ENCODE results near the gene ARMC2.

ARMC2 gene

DNA sequence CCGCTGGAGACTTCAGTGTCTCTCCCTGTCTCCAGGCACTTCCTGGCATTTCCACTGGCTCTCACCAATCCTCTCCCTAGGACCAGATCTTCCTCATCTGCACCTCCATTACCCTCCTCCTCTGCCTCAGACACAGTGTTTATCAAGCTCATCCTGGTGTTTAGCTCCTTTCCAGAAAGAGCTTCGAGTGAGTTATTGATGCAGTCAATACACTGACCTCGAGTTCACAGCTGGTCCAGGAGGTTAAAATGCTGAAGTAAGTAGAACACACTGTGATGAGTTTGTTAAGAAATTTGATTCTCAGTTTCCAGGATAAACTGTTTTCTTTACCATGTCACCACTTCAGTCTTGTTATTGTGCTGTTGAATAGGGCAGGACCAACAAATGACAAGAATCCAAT, 42.1 kb upstream of the ARMC2 start:
- TF ChIP-seq EZH2phosphoT487 (IDR thresholded peaks at IDR 0.05; ENCODE audit: borderline replicate concordance), result no peak
- TF ChIP-seq, protein P1, sequence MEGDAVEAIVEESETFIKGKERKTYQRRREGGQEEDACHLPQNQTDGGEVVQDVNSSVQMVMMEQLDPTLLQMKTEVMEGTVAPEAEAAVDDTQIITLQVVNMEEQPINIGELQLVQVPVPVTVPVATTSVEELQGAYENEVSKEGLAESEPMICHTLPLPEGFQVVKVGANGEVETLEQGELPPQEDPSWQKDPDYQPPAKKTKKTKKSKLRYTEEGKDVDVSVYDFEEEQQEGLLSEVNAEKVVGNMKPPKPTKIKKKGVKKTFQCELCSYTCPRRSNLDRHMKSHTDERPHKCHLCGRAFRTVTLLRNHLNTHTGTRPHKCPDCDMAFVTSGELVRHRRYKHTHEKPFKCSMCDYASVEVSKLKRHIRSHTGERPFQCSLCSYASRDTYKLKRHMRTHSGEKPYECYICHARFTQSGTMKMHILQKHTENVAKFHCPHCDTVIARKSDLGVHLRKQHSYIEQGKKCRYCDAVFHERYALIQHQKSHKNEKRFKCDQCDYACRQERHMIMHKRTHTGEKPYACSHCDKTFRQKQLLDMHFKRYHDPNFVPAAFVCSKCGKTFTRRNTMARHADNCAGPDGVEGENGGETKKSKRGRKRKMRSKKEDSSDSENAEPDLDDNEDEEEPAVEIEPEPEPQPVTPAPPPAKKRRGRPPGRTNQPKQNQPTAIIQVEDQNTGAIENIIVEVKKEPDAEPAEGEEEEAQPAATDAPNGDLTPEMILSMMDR (conservative IDR thresholded peaks at IDR 0.05; ENCODE audit: low read length), result no peak
- H3F3A ChIP-seq (ENCODE audit: low read depth), result no peaks in the 10 kb centered on the region
- H2AFZ ChIP-seq (ENCODE audit: low read length), result peak overlapping the region; percentile 13; the same call in 1 of the 2 replicates

DNA sequence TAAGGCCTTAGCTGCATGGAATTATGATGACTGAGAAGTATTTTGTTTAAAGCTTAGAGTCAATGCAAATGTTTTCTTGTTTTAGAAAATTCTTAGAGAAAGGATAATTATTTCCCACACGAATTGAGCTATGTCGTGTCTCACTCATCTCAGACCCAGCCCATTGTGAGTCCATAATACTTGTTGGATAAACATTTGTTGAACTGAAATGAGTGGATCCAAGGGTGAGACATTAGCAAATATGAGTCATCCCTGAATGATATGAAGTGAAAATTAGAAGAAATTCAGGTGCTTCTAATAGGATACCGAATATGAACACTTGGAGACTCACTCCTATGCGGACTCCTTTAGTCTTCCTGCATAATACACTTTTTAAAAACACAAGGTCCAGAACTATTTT, 41.6 kb upstream of the ARMC2 start:
- H3K4me2 ChIP-seq (ENCODE audit: low read depth, low read length, poor library complexity, severe bottlenecking), result no peak overlapping the region
- H3F3A ChIP-seq (ENCODE audit: low read depth), result no peaks in the 10 kb centered on the region
- peaks cover 3% of the 10 kb centered on the region for H3K4me1 ChIP-seq (ENCODE audit: insufficient read depth, low read length, poor library complexity, severe bottlenecking)
- no peak for TF ChIP-seq EZH2phosphoT487 (IDR thresholded peaks at IDR 0.05; ENCODE audit: borderline replicate concordance)
- H4K20me1 ChIP-seq (ENCODE audit: insufficient read depth, low read length, poor library complexity, severe bottlenecking), result no peaks in the 10 kb centered on the region
- no peaks in the 10 kb centered on the region for H3K27me3 ChIP-seq (ENCODE audit: insufficient read depth, low read length, poor library complexity, severe bottlenecking)
- H3K4me3 ChIP-seq (ENCODE audit: low read length, poor library complexity, severe bottlenecking), result no peak overlapping the region
- H3K9me3 ChIP-seq (ENCODE audit: insufficient read depth, low read depth, low read length), result no peaks in the 10 kb centered on the region
- H2AFZ ChIP-seq (ENCODE audit: low read length), result no peak overlapping the region
- no peaks in the 10 kb centered on the region for H3K9me2 ChIP-seq (replicated peaks; ENCODE audit: low read depth, low read length)
- no peaks in the 10 kb centered on the region for H3K79me2 ChIP-seq (ENCODE audit: insufficient read depth, low read length)
- H3K36me3 ChIP-seq (ENCODE audit: insufficient read depth, low read length), result no peaks in the 10 kb centered on the region
- no peak overlapping the region for H3K9ac ChIP-seq (ENCODE audit: low read depth, low read length, poor library complexity, severe bottlenecking)

More for the DNA sequence above, 42.1 kb upstream of the ARMC2 start:
- Histone ChIP-seq H3K9me2 (replicated peaks; ENCODE audit: low read depth, low read length) (no peaks in the 10 kb centered on the region), H4K20me1 (ENCODE audit: insufficient read depth, low read length, poor library complexity, severe bottlenecking) (no peaks in the 10 kb centered on the region), H3K4me2 (ENCODE audit: low read depth, low read length, poor library complexity, severe bottlenecking) (no peak overlapping the region), H3K9ac (ENCODE audit: low read depth, low read length, poor library complexity, severe bottlenecking) (no peak overlapping the region), H3K27me3 (ENCODE audit: insufficient read depth, low read length, poor library complexity, severe bottlenecking) (no peaks in the 10 kb centered on the region), H3K4me3 (ENCODE audit: low read length, poor library complexity, severe bottlenecking) (no peak overlapping the region), H3K79me2 (ENCODE audit: insufficient read depth, low read length) (no peaks in the 10 kb centered on the region), H3K4me1 (ENCODE audit: insufficient read depth, low read length, poor library complexity, severe bottlenecking) (peaks cover 8% of the 10 kb centered on the region), H3K9me3 (ENCODE audit: insufficient read depth, low read depth, low read length) (no peaks in the 10 kb centered on the region), H3K36me3 (ENCODE audit: insufficient read depth, low read length) (no peaks in the 10 kb centered on the region)

DNA sequence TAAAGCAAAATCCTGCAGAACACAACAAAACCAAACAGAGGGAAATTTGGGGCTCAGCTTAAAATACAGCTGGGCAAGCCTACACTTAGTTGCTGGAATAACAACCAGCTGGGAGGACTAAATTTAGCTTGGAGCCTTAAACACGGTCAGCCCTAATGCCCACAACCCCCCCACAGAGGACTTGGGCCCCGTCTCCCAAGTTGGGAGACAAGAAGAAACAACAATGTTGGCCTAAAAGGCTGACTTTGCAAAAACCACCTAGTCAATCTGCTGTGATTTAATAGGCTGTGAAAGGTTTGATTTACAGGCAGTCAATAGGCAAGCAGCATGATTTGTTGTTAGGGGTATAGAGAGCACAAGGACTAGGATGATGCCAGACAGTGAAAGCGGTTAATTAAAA, 40.3 kb upstream of the ARMC2 start:
- TF ChIP-seq, protein P1 (conservative IDR thresholded peaks at IDR 0.05; ENCODE audit: low read length), result no peak
- TF ChIP-seq EZH2phosphoT487 (IDR thresholded peaks at IDR 0.05; ENCODE audit: borderline replicate concordance), result no peak

DNA sequence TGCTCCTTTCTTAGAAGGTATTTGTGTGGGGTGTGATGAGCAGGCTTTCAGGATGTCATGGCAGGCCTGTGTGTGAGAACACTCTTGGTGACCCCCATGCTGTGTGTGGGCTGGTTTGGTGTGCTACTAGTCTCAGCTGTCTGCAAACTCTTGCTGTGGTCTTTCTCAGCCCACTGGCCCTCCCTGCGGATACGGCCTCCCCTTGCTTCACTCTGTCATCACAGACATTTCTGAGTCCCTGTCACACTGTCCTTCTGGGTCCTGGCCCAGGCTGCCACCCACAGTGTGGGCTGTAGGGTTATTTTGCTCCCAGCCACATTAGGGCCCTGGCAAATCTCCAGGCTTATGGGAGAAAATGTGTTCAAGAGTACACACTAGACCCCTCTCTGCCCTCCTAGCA, 39.0 kb upstream of the ARMC2 start:
- no peaks in the 10 kb centered on the region for H3K9me2 ChIP-seq (replicated peaks; ENCODE audit: low read depth, low read length)
- no peak overlapping the region for H3K4me3 ChIP-seq (ENCODE audit: low read length, poor library complexity, severe bottlenecking)
- H2AFZ ChIP-seq (ENCODE audit: low read length), result 0 out of 2 replicates have a peak overlapping the region, but pooled peaks have one; percentile 35
- H3K9ac ChIP-seq (ENCODE audit: low read depth, low read length, poor library complexity, severe bottlenecking), result no peak overlapping the region
- H3F3A ChIP-seq (ENCODE audit: low read depth), result no peaks in the 10 kb centered on the region
- no peak overlapping the region for H3K4me2 ChIP-seq (ENCODE audit: low read depth, low read length, poor library complexity, severe bottlenecking)
- H3K4me1 ChIP-seq (ENCODE audit: insufficient read depth, low read length, poor library complexity, severe bottlenecking), result no peaks in the 10 kb centered on the region
- no peaks in the 10 kb centered on the region for H3K36me3 ChIP-seq (ENCODE audit: insufficient read depth, low read length)
- no peaks in the 10 kb centered on the region for H3K79me2 ChIP-seq (ENCODE audit: insufficient read depth, low read length)
- H4K20me1 ChIP-seq (ENCODE audit: insufficient read depth, low read length, poor library complexity, severe bottlenecking), result no peaks in the 10 kb centered on the region
- H3K9me3 ChIP-seq (ENCODE audit: insufficient read depth, low read depth, low read length), result no peaks in the 10 kb centered on the region
- no peaks in the 10 kb centered on the region for H3K27me3 ChIP-seq (ENCODE audit: insufficient read depth, low read length, poor library complexity, severe bottlenecking)
- TF ChIP-seq EZH2phosphoT487 (IDR thresholded peaks at IDR 0.05; ENCODE audit: borderline replicate concordance), result no peak
- TF ChIP-seq, protein P1 (conservative IDR thresholded peaks at IDR 0.05; ENCODE audit: low read length), result no peak

More for the DNA sequence above, 40.3 kb upstream of the ARMC2 start:
- H3K79me2 ChIP-seq (ENCODE audit: insufficient read depth, low read length), result no peaks in the 10 kb centered on the region
- H3K4me1 ChIP-seq (ENCODE audit: insufficient read depth, low read length, poor library complexity, severe bottlenecking), result no peaks in the 10 kb centered on the region
- no peaks in the 10 kb centered on the region for H3F3A ChIP-seq (ENCODE audit: low read depth)
- H3K4me2 ChIP-seq (ENCODE audit: low read depth, low read length, poor library complexity, severe bottlenecking), result no peak overlapping the region
- no peaks in the 10 kb centered on the region for H4K20me1 ChIP-seq (ENCODE audit: insufficient read depth, low read length, poor library complexity, severe bottlenecking)
- no peaks in the 10 kb centered on the region for H3K36me3 ChIP-seq (ENCODE audit: insufficient read depth, low read length)
- no peak overlapping the region for H2AFZ ChIP-seq (ENCODE audit: low read length)
- H3K27me3 ChIP-seq (ENCODE audit: insufficient read depth, low read length, poor library complexity, severe bottlenecking), result no peaks in the 10 kb centered on the region
- H3K4me3 ChIP-seq (ENCODE audit: low read length, poor library complexity, severe bottlenecking), result no peak overlapping the region
- no peaks in the 10 kb centered on the region for H3K9me3 ChIP-seq (ENCODE audit: insufficient read depth, low read depth, low read length)
- H3K9me2 ChIP-seq (replicated peaks; ENCODE audit: low read depth, low read length), result no peaks in the 10 kb centered on the region
- no peak overlapping the region for H3K9ac ChIP-seq (ENCODE audit: low read depth, low read length, poor library complexity, severe bottlenecking)
